GM18520 (cell line): ENCODE results near the gene GNRHR.
"Not testable (repeated sequence)": the region's sequence is repeated elsewhere in the genome, so short reads cannot be mapped to it uniquely, and the experiment has no call there.

ENCODE experiments used
- ATAC-seq: cut with Tn5 transposase; IDR thresholded peaks from one replicate; pipeline ENCODE4 v1.9.1; 2021; ENCODE audit not compliant: unreplicated experiment

Gene GNRHR

GRCh38 chr4:67754288-67754687, at the start of gene GNRHR:
Gene GNRHR (minus strand): TSS chr4:67754388. CDS start chr4:67754335, 53 bp downstream.
- ATAC-seq: no peak

GRCh38 chr4:67796810-67797209, 42.6 kb upstream of the GNRHR start:
- ATAC-seq: no peak

GRCh38 chr4:67790721-67791120, 36.5 kb upstream of the GNRHR start:
- no peak for ATAC-seq

- ATAC-seq: no peak
Measured at GRCh38 chr4:67787311-67787710, 33.1 kb upstream of the GNRHR start.

GRCh38 chr4:67785528-67785927, 31.3 kb upstream of the GNRHR start:
- ATAC-seq: no peak

GRCh38 chr4:67779631-67780030, 25.4 kb upstream of the GNRHR start:
- ATAC-seq: no peak

GRCh38 chr4:67776746-67777145, 22.6 kb upstream of the GNRHR start:
- ATAC-seq: no peak

- ATAC-seq: no peak
Measured at GRCh38 chr4:67770422-67770821, 16.2 kb upstream of the GNRHR start.

GRCh38 chr4:67765928-67766327, 11.7 kb upstream of the GNRHR start:
- ATAC-seq: no peak

- no peak for ATAC-seq
Measured at GRCh38 chr4:67765401-67765800, 11.2 kb upstream of the GNRHR start.

GRCh38 chr4:67764183-67764582, 10.0 kb upstream of the GNRHR start:
- ATAC-seq: no peak

- ATAC-seq: peak; percentile 95
Measured at GRCh38 chr4:67762086-67762485, 7.9 kb upstream of the GNRHR start.

GRCh38 chr4:67756991-67757390, 2.8 kb upstream of the GNRHR start:
- not testable (repeated sequence) for ATAC-seq

- ATAC-seq: no peak
Measured at GRCh38 chr4:67755974-67756373, 1.8 kb upstream of the GNRHR start.

GRCh38 chr4:67751260-67751659, 2.9 kb downstream of the GNRHR start:
- ATAC-seq: no peak

GRCh38 chr4:67750691-67751090, 3.5 kb downstream of the GNRHR start:
- no peak for ATAC-seq

- ATAC-seq: no peak
Measured at GRCh38 chr4:67749286-67749685, 4.9 kb downstream of the GNRHR start.

- ATAC-seq: no peak
Measured at GRCh38 chr4:67746797-67747495, 7.2 kb downstream of the GNRHR start.

- ATAC-seq: no peak
Measured at GRCh38 chr4:67744561-67745283, 9.5 kb downstream of the GNRHR start.

GRCh38 chr4:67743194-67743593, 11.0 kb downstream of the GNRHR start:
- ATAC-seq: no peak

GRCh38 chr4:67736262-67736661, 17.9 kb downstream of the GNRHR start:
- no peak for ATAC-seq

GRCh38 chr4:67735325-67735724, 18.9 kb downstream of the GNRHR start:
- no peak for ATAC-seq

- ATAC-seq: not testable (repeated sequence)
Measured at GRCh38 chr4:67730511-67730910, 23.7 kb downstream of the GNRHR start.
